OCI-LY3 (cell line): ENCODE results near the gene RSAD2.

Source experiments
- CTCF ChIP-seq: fragments of 200-600, 300-600 bp; sonication (generic); IDR thresholded peaks from 2 replicates; pipeline ENCODE4 v1.5.1; 2014; ENCODE audit warnings: antibody characterized with exemption, low read length, low read depth
- EZH2phosphoT487 ChIP-seq: fragments of 200-600 bp; shearing (Covaris generic); IDR thresholded peaks from 2 replicates; pipeline ENCODE4 v1.6.1; 2018; ENCODE audit warnings: antibody characterized with exemption, mixed run types, low read depth

- no peak for TF ChIP-seq CTCF
- TF ChIP-seq EZH2phosphoT487: no peak
Measured at GRCh38 chr2:6942848-6943247, 65.3 kb downstream of the RSAD2 start.
